AG04450 (cell line): ENCODE data around the gene TTLL11. TPM values are rescaled to one million over a fixed set of nuclear protein-coding genes. Genes with fewer than 3 reads are reported as not detected.

Experiments used
- CTCF ChIA-PET: fragments of 300-600, 350-600 bp; formaldehyde crosslinking; extraction: SDS; loops from one replicate; lab custom pipeline; 2022; ENCODE audit warnings: antibody characterized with exemption, inconsistent platforms; lab: Charles Lee
- POLR2A ChIA-PET: fragments of 350-600 bp; formaldehyde crosslinking; extraction: SDS; loops from one replicate; lab custom pipeline; 2021; ENCODE audit warnings: antibody characterized with exemption, inconsistent platforms; lab: Yijun Ruan, JAX
- DNase-seq: peaks from one replicate; pipeline ENCODE4 v3.0.0-alpha.2; 2011; ENCODE audit warnings: low read depth, low spot score
- H3K27ac ChIP-seq: one replicate; pipeline ENCODE4 v1.5.1; 2012; ENCODE audit warnings: low read depth, low read length, control low read depth
- H3K27me3 ChIP-seq: one replicate; pipeline ENCODE4 v1.6.0; 2012; ENCODE audit warnings: low read length; ENCODE audit not compliant: control insufficient read depth, insufficient read depth
- H3K4me3 ChIP-seq: 2 replicates; pipeline ENCODE4 v1.5.1; 2011; ENCODE audit warnings: mild to moderate bottlenecking, low read depth, low read length, control low read depth
- H3K9me3 ChIP-seq: 2 replicates; pipeline ENCODE4 v1.5.1; 2012; ENCODE audit warnings: low read length; ENCODE audit not compliant: control insufficient read depth, insufficient read depth
- polyA plus RNA-seq: library from polyadenylated mRNA; depleted of rRNA; stranded (reverse); fragments of >200 nt; gene quantifications from 2 replicates; pipeline ENCODE4 v1.2.3, GENCODE V29; 2011
- TF ChIP-seq, protein P1 (sequence below): IDR thresholded peaks from 2 replicates; pipeline ENCODE4 v1.5.1; 2011; ENCODE audit warnings: low read depth, low read length, control low read depth, inconsistent platforms

TTLL11 gene
- polyA plus RNA-seq, 1 experiment, result 4.6 TPM

DNA sequence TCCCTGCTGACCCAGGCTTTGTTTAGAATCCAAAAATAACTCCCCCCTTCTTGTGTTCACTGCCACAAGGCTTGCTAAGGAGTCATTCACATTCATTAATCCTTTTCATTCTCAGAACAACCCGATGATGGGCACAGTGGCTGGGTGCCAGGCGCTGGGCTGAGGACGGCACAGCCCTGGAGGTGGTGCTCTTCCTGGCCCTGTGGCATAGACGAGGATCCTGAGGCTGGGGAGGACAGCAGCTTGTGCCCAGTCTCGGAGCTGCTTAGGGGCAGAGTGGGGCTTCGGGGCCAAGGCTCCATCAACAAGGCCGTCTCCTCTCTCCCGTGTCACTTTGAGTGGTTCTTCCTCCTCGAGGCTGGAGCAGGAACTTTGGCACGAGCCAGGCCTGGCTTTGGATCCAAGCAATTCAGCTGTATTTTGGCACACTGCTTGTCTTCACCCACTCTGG is 166.7 kb downstream of the TTLL11 start:
- CTCF ChIA-PET, result interaction anchor here (0.6 kb wide), 1 partner anchor 304 kb away, joined by 5 read pairs; no protein-coding TSS in a partner anchor
- DNase-seq, result no peak
- POLR2A ChIA-PET, result no interaction called here
- TF ChIP-seq, protein P1, sequence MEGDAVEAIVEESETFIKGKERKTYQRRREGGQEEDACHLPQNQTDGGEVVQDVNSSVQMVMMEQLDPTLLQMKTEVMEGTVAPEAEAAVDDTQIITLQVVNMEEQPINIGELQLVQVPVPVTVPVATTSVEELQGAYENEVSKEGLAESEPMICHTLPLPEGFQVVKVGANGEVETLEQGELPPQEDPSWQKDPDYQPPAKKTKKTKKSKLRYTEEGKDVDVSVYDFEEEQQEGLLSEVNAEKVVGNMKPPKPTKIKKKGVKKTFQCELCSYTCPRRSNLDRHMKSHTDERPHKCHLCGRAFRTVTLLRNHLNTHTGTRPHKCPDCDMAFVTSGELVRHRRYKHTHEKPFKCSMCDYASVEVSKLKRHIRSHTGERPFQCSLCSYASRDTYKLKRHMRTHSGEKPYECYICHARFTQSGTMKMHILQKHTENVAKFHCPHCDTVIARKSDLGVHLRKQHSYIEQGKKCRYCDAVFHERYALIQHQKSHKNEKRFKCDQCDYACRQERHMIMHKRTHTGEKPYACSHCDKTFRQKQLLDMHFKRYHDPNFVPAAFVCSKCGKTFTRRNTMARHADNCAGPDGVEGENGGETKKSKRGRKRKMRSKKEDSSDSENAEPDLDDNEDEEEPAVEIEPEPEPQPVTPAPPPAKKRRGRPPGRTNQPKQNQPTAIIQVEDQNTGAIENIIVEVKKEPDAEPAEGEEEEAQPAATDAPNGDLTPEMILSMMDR, result no peak
- Histone ChIP-seq H3K27ac (no peak overlapping the region), H3K4me3 (no peak overlapping the region), H3K27me3 (no peaks in the 10 kb centered on the region), H3K9me3 (no peaks in the 10 kb centered on the region)

DNA sequence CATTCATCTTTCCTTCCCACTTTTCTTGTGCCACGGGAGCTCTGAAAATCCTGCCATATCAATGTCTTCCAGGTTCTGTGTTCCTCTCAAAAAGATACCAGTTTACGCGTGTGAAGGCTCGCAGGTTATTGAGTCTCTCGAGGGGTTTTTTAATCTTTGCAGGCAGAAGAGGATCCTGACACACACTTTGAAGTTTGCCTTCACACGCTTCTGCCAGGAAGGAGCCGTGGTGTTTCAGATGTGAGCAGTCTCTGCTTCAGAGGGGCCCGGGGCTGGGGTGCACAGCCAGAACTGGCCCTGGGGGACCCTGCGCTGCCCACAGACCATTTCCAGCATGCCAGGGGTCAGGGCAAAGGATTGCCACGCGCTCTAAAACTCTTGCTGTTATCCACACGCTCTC is 167.2 kb downstream of the TTLL11 start:
- Histone ChIP-seq H3K27ac (no peak overlapping the region), H3K27me3 (no peaks in the 10 kb centered on the region), H3K9me3 (no peaks in the 10 kb centered on the region), H3K4me3 (no peak overlapping the region)
- TF ChIP-seq, protein P1, result no peak
- CTCF ChIA-PET, result interaction anchor here (0.6 kb wide), 1 partner anchor 304 kb away, joined by 5 read pairs; no protein-coding TSS in a partner anchor
- no peak for DNase-seq
- POLR2A ChIA-PET, result no interaction called here

DNA sequence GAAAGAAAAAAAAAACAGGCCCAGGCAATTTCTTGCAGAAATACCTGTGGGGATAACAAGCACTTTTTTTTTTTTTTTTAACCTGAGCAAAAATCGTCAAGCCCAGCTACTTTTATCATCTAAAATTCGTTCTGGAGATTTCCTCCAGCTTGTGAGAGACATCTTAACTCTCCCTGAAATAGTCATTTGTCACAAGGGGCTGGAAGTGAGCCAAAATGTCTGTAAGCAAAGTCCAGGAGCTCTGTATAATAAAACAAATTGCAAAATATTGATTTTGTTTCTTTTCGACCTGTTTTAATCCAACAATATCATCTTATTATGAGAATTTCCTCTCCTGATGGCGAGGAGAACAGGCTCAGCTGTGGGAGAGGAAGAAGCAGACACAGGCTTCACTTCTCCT is 168.4 kb downstream of the TTLL11 start:
- H3K9me3 ChIP-seq, result no peaks in the 10 kb centered on the region
- no peak for DNase-seq
- H3K27ac ChIP-seq, result no peak overlapping the region
- TF ChIP-seq, protein P1, result no peak
- ChIA-PET POLR2A (no interaction called here), CTCF (no interaction called here)
- H3K4me3 ChIP-seq, result no peak overlapping the region
- no peaks in the 10 kb centered on the region for H3K27me3 ChIP-seq

DNA sequence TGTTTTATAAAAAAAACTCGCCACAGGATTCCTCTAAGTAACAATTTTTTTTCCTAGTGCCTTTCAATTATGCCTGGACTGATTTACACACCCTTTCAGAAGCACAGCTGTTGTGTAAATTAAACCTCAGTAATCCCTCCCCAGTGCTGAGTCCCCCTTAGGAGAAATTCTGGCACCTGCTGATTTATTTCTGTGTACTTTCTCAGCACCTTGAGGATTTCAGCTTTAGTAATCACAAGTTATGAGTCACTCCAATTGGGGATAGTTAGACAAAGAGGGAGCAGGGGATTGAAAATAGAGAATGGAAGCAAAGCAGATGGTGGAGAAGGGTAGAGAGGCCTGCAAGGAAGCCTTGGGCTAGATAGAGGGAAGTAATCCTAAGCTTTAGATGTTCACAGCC is 171.7 kb downstream of the TTLL11 start:
- TF ChIP-seq, protein P1, result no peak
- Histone ChIP-seq H3K9me3 (no peaks in the 10 kb centered on the region), H3K27ac (no peak overlapping the region), H3K4me3 (no peak overlapping the region), H3K27me3 (no peaks in the 10 kb centered on the region)
- no peak for DNase-seq
- CTCF ChIA-PET, result no interaction called here
- POLR2A ChIA-PET, result no interaction called here

DNA sequence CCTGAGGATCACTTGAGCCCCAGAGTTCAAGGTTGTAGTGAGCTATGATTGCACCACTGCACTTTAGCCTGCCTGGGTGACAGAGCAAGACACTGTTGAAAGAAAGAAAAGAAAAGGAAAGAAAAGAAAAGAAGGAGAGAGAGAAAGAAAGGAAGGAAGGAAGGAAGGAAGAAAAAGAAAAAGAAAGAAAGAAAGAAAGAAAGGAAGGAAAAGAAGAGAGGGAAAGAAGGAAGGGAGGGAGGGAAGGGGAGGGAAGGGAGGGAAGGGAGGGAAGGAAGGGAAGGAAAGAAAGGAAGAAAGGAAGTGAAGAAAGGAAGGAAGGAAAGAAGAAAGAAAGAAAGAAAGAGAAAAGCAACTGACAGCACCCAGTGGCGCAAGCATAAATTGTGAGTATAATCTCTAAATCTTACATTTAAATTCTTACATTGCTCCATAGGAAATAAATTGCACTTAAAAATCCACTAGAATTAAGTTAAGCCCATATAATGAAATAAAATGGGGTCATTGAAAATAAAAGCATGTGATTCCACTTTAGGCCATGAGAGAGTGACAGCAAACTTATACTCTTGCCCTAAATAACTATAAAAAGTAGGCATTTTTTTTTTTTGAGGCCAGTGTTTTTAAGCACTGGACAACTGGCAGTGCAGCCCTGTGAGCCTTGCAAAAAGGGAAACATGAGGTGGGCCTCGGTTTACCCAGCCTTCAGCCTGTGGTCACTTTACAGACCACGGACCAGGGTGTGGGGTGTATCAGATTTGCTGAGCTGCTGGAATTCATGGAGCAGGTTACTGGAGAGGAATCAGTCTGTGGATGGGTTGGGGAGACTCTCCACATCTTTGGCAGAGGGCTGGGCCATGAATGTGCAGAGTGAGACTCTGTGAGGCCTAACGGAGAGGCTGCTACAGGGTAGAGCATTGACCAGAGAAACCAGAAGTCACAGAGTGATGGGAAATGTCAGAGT is 175.5 kb downstream of the TTLL11 start:
- POLR2A ChIA-PET, result no interaction called here
- no peak overlapping the region for H3K4me3 ChIP-seq
- H3K9me3 ChIP-seq, result no peaks in the 10 kb centered on the region
- H3K27ac ChIP-seq, result no peak overlapping the region
- no peak for DNase-seq
- no peaks in the 10 kb centered on the region for H3K27me3 ChIP-seq
- CTCF ChIA-PET, result no interaction called here
- TF ChIP-seq, protein P1, result no peak
